Osteoblast (primary cell): Measurements from ENCODE around the gene COQ4. TPM values are rescaled to one million over a fixed set of nuclear protein-coding genes. Genes with fewer than 3 reads are reported as not detected.

ENCODE experiments used
- DNase-seq: peaks from one replicate; pipeline ENCODE4 v3.0.0; 2011; ENCODE audit warnings: low spot score, mixed read lengths; ENCODE audit not compliant: insufficient read length; ENCODE audit errors: missing footprints
- H2AFZ ChIP-seq: 2 replicates; pipeline ENCODE4 v1.6.0; 2011; ENCODE audit warnings: mild to moderate bottlenecking, low read length
- H3K27ac ChIP-seq: 2 replicates; pipeline ENCODE4 v1.5.1; 2011; ENCODE audit warnings: mild to moderate bottlenecking, low read depth, low read length, moderate library complexity
- H3K27me3 ChIP-seq: 2 replicates; pipeline ENCODE4 v1.6.0; 2012; ENCODE audit warnings: mild to moderate bottlenecking, control low read depth, inconsistent platforms, low read length, moderate library complexity; ENCODE audit not compliant: insufficient read depth
- H3K36me3 ChIP-seq: 2 replicates; pipeline ENCODE4 v1.5.1; 2011; ENCODE audit warnings: mild to moderate bottlenecking, low read length, control low read depth, moderate library complexity; ENCODE audit not compliant: insufficient read depth
- H3K4me1 ChIP-seq: 2 replicates; pipeline ENCODE4 v1.5.1; 2011; ENCODE audit warnings: mild to moderate bottlenecking, low read length, control low read depth, moderate library complexity; ENCODE audit not compliant: insufficient read depth
- H3K4me2 ChIP-seq: 2 replicates; pipeline ENCODE4 v1.6.0; 2011; ENCODE audit warnings: mild to moderate bottlenecking, low read length; ENCODE audit not compliant: insufficient read depth
- H3K4me3 ChIP-seq: fragments of 200-600 bp; sonication (generic); 3 replicates; pipeline ENCODE4 v1.5.1; 2012; ENCODE audit warnings: mild to moderate bottlenecking, low read length, inconsistent platforms; ENCODE audit not compliant: insufficient read depth
- H3K79me2 ChIP-seq: 2 replicates; pipeline ENCODE4 v1.6.0; 2012; ENCODE audit warnings: mild to moderate bottlenecking, low read length, control low read depth, inconsistent platforms; ENCODE audit not compliant: insufficient read depth
- H3K9me3 ChIP-seq: 2 replicates; pipeline ENCODE4 v1.5.1; 2011; ENCODE audit warnings: low read depth, low read length, control low read depth
- H4K20me1 ChIP-seq: 2 replicates; pipeline ENCODE4 v1.6.0; 2012; ENCODE audit warnings: mild to moderate bottlenecking, low read length, control low read depth; ENCODE audit not compliant: insufficient read depth
- CTCF ChIP-seq: IDR thresholded peaks from 2 replicates; pipeline ENCODE4 v1.5.1; 2011; ENCODE audit warnings: mild to moderate bottlenecking, low read depth, low read length, moderate library complexity; ENCODE audit errors: extremely low read depth
- total RNA-seq: library from RNA; depleted of rRNA; stranded (reverse); fragments of >200 nt; gene quantifications from 2 replicates; pipeline ENCODE4 v1.2.3, GENCODE V29; 2012

COQ4 gene
- total RNA-seq, 1 donor, result 34.7 TPM

GRCh38 chr9:128304136-128304970, 18.3 kb upstream of the COQ4 start:
- peaks cover 11% of the 10 kb centered on the region for H3K36me3 ChIP-seq
- peak; percentile 85 for DNase-seq
- H2AFZ ChIP-seq, result no peak overlapping the region
- no peaks in the 10 kb centered on the region for H3K79me2 ChIP-seq
- H3K4me3 ChIP-seq, result no peak overlapping the region
- peaks cover 3% of the 10 kb centered on the region for H4K20me1 ChIP-seq
- no peaks in the 10 kb centered on the region for H3K9me3 ChIP-seq
- no peak for TF ChIP-seq CTCF
- H3K4me2 ChIP-seq, result peak overlapping the region; percentile 56
- peak overlapping the region; percentile 80 for H3K27ac ChIP-seq
- H3K4me1 ChIP-seq, result peaks cover 43% of the 10 kb centered on the region
- H3K27me3 ChIP-seq, result no peaks in the 10 kb centered on the region

- no peaks in the 10 kb centered on the region for H3K79me2 ChIP-seq
- H4K20me1 ChIP-seq, result peaks cover 3% of the 10 kb centered on the region
- DNase-seq, result no peak
- H3K27me3 ChIP-seq, result no peaks in the 10 kb centered on the region
- no peaks in the 10 kb centered on the region for H3K9me3 ChIP-seq
- peaks cover 42% of the 10 kb centered on the region for H3K4me1 ChIP-seq
- H2AFZ ChIP-seq, result no peak overlapping the region
- H3K27ac ChIP-seq, result peak overlapping the region; percentile 80
- no peak overlapping the region for H3K4me3 ChIP-seq
- H3K4me2 ChIP-seq, result no peak overlapping the region
- no peak for TF ChIP-seq CTCF
- H3K36me3 ChIP-seq, result peaks cover 16% of the 10 kb centered on the region
These were observed 17.7 kb upstream of the COQ4 start for GRCh38 chr9:128304971-128305288.

- no peak overlapping the region for H3K27ac ChIP-seq
- H4K20me1 ChIP-seq, result peaks cover 3% of the 10 kb centered on the region
- no peaks in the 10 kb centered on the region for H3K9me3 ChIP-seq
- H2AFZ ChIP-seq, result no peak overlapping the region
- no peak overlapping the region for H3K4me3 ChIP-seq
- no peaks in the 10 kb centered on the region for H3K27me3 ChIP-seq
- no peaks in the 10 kb centered on the region for H3K79me2 ChIP-seq
- H3K36me3 ChIP-seq, result peaks cover 33% of the 10 kb centered on the region
- no peak overlapping the region for H3K4me2 ChIP-seq
- TF ChIP-seq CTCF, result no peak
- DNase-seq, result no peak
- peaks cover 31% of the 10 kb centered on the region for H3K4me1 ChIP-seq
These were observed 13.1 kb upstream of the COQ4 start for GRCh38 chr9:128309551-128309950.

- H3K27ac ChIP-seq, result no peak overlapping the region
These were observed 12.2 kb upstream of the COQ4 start for GRCh38 chr9:128310461-128310860.

More at GRCh38 chr9:128310461-128310860, 12.2 kb upstream of the COQ4 start:
- H3K4me3 ChIP-seq, result no peak overlapping the region
- H3K4me1 ChIP-seq, result peaks cover 22% of the 10 kb centered on the region
- no peaks in the 10 kb centered on the region for H3K79me2 ChIP-seq
- TF ChIP-seq CTCF, result no peak
- no peak for DNase-seq
- H4K20me1 ChIP-seq, result peaks cover 3% of the 10 kb centered on the region
- H3K9me3 ChIP-seq, result no peaks in the 10 kb centered on the region
- peaks cover 39% of the 10 kb centered on the region for H3K36me3 ChIP-seq
- H2AFZ ChIP-seq, result no peak overlapping the region
- no peaks in the 10 kb centered on the region for H3K27me3 ChIP-seq
- no peak overlapping the region for H3K4me2 ChIP-seq
